CMK (cell line): ENCODE data around the gene CPVL.

ENCODE experiments used
- DNase-seq: peaks from one replicate; pipeline ENCODE4 v3.0.0-alpha.2; 2010; ENCODE audit warnings: low read depth

The CPVL gene

DNA sequence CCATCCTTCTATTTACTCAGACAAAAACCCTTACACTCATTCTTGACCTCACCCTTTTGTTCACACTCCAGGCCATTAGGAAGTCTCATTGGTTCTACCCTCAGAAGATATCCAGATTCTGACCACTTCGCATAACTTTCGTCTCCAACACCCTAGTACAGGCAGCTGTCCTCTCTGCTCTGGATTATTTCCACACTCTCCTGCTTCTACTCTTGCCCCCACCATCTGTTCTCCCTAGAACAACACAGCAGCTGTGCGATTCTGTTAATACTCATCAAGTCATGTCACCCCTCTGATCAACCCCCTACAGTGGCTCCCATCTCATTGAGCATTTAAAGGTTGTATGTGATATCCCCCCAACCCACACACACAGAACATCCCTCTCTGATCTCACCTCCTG lies 172.7 kb downstream of the CPVL start:
- no peak for DNase-seq

DNA sequence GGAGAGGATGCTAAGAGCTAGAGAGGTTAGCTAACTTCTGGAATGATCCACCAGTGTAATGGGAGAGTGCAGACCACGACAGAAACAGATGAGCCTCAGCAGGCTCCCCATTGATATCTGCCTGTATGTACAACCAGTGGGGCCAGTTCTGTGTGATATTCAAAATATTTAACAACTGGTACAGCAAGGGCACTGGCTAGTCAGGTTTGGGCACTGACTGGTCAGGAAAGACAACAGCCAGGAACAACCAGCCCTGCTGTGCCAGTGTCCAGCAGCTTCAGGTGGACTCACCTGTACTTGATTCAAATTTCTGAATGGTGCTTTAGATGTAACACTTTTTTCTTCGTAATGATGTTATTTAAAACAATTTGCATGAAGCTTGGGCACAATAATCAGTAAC lies 182.3 kb downstream of the CPVL start:
- no peak for DNase-seq

DNA sequence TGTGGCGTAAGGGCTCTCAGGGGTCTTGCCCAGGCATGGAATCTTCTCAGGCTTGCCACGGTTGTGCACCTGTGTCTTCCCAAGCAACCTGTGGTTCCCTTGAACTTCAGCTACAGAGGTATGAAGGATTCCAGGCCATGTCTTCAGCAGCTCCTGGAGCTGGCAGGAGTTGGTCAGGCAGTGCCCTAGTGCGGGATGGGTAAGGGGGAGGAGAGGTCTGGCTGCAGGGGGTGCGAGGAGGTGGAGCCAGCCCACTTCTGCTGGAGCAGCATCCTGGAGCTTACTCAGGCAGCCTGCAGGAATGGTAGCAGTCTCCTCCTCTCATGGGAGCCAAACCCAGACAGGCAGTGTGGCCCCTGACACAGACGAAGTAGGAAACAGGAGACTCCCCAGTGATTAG lies 184.4 kb downstream of the CPVL start:
- no peak for DNase-seq

DNA sequence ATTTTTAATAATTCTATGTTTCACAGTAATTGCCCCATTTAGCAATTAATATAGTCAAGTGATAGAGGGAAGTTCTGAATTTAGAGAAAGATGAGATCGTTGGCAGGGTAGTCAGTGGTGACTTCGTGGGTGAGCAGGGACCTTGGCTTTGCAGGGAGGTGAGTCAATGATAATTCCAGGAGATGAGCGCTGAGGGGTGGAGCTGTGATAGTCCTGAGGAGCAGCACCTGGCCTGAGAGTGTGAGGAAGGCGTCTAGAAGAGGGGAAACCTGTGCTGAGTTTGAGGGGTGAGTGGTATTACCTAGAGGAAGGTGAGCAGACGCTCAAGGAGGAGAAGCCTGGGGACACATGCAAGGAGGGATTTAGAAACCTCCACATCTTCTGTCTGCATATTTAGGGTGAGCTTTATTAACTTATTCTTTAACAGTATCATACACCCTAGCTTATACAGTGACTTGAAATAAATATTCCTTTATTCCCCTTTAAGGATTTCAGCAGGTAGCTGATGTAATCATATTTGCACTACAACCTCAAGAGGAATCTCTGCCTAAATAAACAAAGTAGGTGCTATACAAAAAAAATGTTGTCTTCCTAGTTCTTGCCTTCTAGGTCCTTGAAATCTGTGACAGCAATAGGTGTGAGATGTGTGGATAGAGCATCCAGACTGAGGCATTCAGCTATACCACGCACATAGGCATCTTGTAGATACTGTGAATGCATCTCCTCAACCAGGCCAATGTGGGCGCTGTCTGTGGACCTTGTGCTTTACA lies 186.1 kb downstream of the CPVL start:
- no peak for DNase-seq

DNA sequence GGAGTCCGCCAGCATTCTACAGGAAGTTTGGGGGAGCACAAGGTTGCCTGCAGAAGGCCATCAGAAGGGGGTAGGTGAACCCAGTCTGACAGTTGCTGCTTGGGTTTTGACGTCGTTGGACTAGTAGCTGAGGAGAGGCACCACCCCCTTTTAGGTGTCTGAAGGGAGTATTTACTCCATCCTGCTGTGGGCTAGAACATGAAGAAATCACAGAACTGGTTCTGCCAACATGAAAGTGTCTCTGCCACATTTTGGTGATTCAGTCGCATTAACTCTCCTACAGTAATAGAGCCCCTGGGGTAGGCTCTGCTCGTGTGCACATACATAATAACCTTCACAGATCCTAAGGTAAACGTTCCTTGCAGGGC lies 187.4 kb downstream of the CPVL start:
- no peak for DNase-seq

DNA sequence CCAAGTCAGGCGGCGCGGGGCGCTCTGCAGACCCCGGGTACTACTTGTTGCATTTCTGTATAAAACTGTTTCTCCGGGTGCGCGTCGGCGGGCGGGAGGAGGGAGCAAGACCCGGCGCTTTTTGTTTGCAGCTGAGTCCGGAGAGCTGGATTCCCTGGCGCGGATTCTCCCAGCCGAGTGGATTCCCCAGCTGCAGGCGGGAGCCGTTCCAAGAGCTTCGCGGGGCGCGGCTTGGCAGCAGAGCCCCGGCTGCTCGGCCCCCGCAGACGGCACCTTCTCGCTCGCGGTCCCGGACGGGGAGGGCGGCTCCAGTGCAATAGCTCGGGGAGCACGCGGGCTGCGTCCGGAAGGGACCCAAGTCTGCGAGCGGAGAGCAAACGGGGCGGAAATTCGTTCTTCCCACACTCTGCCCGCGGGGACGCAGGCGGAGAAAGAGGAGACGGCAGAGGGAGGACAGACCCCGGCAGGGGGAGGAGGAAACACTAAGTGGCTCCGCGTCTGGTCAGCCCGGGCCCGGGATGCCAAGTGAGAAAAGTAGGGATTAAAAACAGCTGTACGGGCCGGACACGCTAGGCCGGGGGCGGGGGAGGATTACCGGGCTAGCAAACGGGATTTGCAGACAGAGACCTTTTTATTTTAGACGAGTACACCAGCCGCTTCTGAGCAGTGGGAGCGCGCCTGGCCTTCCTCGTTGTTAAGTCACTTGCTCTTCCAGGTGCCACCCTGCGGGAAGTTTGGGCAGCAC lies 187.9 kb downstream of the CPVL start, which contains the start of gene TRIL:
TRIL (minus strand) TSS at position 96 of the 745 bp plus-strand sequence. CDS start 284 bp downstream, outside the sequence.
- no peak for DNase-seq

DNA sequence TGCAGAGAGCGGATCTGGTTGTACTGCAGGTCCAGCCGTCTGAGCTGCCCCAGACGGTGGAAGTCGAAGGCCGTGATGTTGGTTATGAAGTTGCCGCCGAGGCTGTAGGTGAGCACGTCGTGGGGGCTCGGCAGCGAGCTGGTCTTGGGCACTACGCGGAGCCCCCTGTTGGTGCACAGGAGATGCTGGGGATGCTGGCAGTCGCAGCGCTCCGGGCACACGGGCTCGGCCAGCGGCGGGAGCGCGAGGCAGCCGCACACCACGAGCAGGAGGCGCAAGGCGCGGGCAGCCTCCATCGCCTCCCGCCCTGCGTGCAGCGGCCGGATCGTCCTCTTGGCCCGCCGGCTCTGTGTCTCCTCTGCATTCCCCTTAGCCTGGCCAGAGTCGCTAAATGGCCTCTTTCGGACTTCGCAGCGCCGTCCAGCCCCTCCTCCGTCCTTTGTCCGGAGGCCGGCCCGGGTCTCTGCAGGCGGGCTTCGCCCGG lies 188.5 kb downstream of the CPVL start:
- no peak for DNase-seq

DNA sequence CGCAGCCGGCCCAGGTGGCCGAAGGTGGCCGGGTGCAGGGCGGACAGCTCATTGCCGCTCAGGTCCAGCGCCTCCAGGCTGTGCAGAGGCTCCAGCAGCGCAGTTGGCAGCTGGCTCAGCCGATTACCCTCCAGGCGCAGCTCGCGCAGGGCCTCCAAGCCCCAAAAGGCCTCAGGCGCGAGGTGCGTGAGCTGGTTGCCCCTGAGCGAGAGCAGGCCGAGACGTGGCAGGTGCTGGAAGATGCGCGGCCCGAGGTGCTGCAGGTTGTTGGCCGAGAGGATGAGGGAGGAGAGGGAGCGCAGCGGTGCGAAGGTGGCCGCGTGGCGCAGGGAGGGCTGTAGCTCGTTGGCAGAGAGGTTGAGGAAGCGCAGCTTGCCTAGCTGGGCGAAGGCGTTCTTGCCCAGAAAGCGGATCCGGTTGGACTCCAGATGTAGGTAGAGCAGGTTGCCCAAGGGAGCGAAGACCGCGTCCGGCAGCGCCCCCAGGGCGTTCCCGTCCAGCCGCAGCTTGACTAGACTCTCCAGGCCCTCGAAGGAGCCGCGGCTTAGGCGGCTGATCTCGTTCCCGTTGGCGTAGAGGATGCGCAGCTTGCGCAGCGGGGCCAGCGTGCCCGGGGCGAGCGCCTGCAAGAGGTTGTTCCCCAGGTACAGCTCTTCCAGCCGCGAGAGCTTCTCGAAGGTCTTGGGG lies 189.1 kb downstream of the CPVL start:
- DNase-seq: no peak

DNA sequence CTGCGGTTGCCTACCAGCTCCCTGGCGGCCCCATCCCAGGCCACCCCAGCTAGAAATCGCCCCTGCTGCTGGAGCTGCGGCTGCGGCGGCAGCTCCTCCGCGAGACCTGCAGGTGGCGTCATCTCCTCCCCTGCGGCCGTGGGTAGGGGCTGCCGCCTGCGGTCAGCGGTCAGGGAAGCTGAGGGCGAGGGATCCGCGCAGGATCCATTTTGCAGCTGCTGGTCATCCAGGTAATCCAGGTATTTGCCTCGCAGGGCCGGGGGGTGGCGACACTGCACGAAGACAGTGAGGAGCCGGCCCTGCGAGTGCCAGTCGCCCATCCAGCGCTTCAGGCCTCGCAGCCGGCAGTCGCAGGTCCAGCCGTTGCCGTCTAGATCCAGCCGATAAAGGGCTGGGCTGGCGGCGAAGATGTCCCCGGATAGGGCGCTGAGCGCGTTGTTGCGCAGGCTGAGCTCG lies 189.7 kb downstream of the CPVL start:
- DNase-seq: no peak

DNA sequence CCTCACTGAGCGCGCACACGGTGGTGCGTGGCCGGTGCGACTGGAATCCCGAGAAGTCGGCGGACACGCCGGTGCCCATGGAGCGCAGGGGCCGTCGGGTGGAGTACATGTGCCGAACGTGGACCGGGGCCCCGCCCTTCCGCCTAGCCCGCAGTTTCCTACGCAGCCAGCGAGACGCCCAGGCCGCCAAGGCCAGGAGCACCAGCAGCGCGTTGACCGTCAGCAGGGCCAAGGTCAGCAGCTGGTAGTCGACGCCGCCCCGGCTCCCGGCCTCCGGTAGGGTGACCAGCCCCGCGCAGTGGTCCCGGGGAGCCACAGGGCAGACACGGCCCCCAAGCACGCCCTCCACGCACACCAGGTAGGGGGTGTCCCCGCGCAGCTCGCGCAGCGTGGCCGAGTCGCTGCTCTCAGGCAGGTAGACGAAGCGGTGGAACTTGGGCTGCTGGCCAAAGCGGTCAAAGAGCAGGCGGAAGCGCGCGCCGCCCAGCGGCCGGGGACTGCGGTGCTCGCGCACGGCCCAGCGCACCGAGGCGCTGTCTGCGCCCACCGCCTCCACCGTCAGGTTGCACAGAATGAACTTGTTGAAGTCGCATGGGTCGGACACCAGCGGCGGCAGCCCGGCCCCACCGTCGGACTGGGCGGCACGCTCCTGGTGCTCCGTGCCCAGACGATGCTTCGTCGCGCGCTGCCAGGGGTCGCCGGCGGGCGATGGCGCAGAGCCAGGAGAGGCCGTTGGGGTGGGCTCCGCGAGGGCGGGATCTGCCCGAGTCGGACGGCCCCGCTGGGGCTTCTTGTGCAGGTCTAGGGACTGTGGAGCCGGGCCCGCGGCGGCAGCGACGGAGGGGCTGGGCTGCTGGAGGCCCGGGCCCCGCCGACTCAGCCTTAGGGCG lies 190.4 kb downstream of the CPVL start:
- no peak for DNase-seq

DNA sequence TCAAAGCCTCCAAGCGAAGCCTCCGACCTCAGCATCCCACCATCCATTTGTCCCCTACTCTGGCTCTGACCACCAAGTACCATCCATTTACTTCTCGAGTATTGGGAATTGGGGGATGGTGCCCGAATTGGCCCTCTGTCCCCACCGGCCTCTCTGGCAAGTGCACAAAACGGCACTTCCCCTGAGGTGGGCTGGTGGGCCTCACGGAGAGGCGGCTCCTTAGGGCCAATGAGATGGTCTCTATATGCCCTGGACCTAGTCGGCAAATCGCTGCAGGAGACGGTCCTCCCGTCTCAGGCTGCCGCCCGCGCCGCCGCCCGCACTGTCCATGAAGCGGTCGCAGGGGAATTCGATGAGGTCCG lies 191.0 kb downstream of the CPVL start:
- no peak for DNase-seq

DNA sequence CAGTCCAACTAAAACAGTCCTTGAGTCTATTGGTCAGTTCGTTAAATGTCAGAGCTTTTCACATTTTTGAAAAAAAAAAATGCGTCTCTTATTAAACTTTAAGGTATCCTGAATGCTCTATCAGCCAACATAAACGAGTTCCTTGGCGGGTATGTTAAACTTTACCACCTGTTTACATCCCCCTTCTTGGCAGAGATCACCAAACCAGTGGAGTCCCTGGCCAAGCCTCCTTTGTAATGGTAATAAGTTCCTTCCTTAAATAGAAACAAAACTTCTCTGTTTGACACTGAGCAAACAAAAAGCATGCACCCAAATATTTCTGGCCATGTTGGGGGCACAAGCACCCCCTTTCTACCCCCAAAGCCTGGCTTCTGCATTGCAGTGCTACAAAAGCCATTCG lies 191.4 kb downstream of the CPVL start:
- DNase-seq: no peak

DNA sequence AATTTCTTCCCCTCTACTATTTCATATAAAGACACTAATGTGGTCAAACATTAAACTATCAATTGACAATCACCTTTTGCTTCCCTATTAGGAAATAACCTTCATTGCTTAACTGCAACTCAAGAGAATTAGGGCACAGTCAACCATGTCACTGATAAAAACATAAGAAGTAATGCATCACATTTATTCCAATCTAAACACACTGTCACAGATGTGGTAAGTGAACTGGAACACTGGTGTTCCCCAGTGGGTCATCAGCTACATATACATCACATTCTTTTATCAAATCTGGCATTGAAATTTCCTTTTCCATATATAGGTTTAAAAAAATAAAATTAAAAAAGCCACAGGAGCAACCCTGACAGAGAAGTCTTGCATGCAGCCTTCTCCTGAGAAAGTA lies 191.9 kb downstream of the CPVL start:
- no peak for DNase-seq

DNA sequence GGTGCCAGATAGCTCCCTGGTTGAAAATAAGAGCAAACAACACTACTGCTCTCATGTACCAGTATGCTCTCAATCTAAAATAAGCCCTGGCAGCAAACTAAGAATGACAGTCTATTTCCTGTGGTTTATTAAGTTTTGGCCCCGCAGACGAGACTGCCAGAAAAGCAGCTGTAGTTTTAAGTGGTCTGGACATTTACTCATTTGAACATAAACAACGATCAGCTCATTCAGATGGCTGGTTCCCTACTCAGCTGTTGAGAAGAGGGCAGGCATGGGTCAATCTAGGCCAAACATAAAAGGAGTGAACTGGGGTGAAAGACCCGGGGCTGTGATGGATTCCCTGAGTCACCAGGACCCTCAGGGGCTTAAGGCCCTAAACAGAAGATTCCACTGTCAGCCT lies 192.7 kb downstream of the CPVL start:
- DNase-seq: no peak
